Measurements from ENCODE around the gene ELP5.
A peak's percentile ranks its signal among the peaks of the same experiment; 100 is the strongest.

The ELP5 gene

GRCh38 chr17:7246779-7247178 lies 5.2 kb upstream of the ELP5 start (continued):
- TF ChIP-seq ZNF707 (tag by site-specific recombination; IDR thresholded peaks at IDR 0.05) (no peak), ZNF610 (tag by site-specific recombination; IDR thresholded peaks at IDR 0.05; ENCODE audit: borderline replicate concordance) (no peak), ZNF426 (tag by site-specific recombination; IDR thresholded peaks at IDR 0.05) (no peak), ZNF239 (tag by site-specific recombination; IDR thresholded peaks at IDR 0.05) (no peak), ZNF155 (tag by site-specific recombination; IDR thresholded peaks at IDR 0.05) (no peak)

- ChIA-PET CTCF (no interaction called here), POLR2A (interaction anchor here (0.7 to 1.5 kb wide), 4 partner anchors 9 to 154 kb away, joined by 3 to 5 read pairs (median 4); partner anchors contain the start of genes ACADVL, DLG4, NEURL4 and PHF23)
- peaks cover 13% of the 10 kb centered on the region; the same call in 1 of the 2 replicates for H3K4me1 ChIP-seq (ENCODE audit: control insufficient read depth, insufficient read depth, low read length)
These were observed 3.2 kb upstream of the ELP5 start for GRCh38 chr17:7248796-7249195.

GRCh38 chr17:7249214-7249613 lies 2.8 kb upstream of the ELP5 start:
- ChIA-PET CTCF (interaction anchor here (0.6 to 1.4 kb wide), 2 partner anchors 17 to 122 kb away, joined by 3 to 5 read pairs; no protein-coding TSS in a partner anchor), POLR2A (interaction anchor here (0.8 to 1.6 kb wide), 3 partner anchors 11 to 153 kb away, joined by 3 to 7 read pairs (median 4); partner anchors contain the start of genes NEURL4 and PHF23)
- Histone ChIP-seq H3K4me3 (ENCODE audit: low read depth, low read length) (no peak overlapping the region), H3K4me1 (ENCODE audit: control insufficient read depth, insufficient read depth, low read length) (peaks cover 13% of the 10 kb centered on the region; the same call in 1 of the 2 replicates), H3K36me3 (ENCODE audit: control insufficient read depth in 2 of 2, insufficient read depth in 1 of 2, low read length in 2 of 2) (peaks cover 34 to 47% of the 10 kb centered on the region in 2 experiments), H3K9me3 (ENCODE audit: control insufficient read depth, insufficient read depth, low read depth, low read length) (no peaks in the 10 kb centered on the region), H3K27ac (ENCODE audit: extremely low read depth, low read depth, low read length) (peak overlapping the region; percentile 46; the same call in 1 of the 2 replicates)
- TF ChIP-seq PRDM10 (tag by site-specific recombination; IDR thresholded peaks at IDR 0.05) (peak; percentile 37), KLF7 (tag by site-specific recombination; IDR thresholded peaks at IDR 0.05; ENCODE audit: borderline replicate concordance) (no peak)

More at GRCh38 chr17:7248796-7249195, 3.2 kb upstream of the ELP5 start:
- peaks cover 30 to 47% of the 10 kb centered on the region in 2 experiments for H3K36me3 ChIP-seq (ENCODE audit: control insufficient read depth in 2 of 2, insufficient read depth in 1 of 2, low read length in 2 of 2)
- TF ChIP-seq PRDM1 (tag by site-specific recombination; IDR thresholded peaks at IDR 0.05) = no peak
- H3K4me3 ChIP-seq (ENCODE audit: low read depth, low read length) = no peak overlapping the region
- no peaks in the 10 kb centered on the region for H3K9me3 ChIP-seq (ENCODE audit: control insufficient read depth, insufficient read depth, low read depth, low read length)
- H3K27ac ChIP-seq (ENCODE audit: extremely low read depth, low read depth, low read length) = peak overlapping the region; percentile 46; the same call in 1 of the 2 replicates

GRCh38 chr17:7249830-7250229 lies 2.2 kb upstream of the ELP5 start:
- CTCF ChIA-PET = interaction anchor here (0.6 to 1.4 kb wide), 2 partner anchors 16 to 121 kb away, joined by 3 to 5 read pairs; no protein-coding TSS in a partner anchor
- no peak for TF ChIP-seq TRIM28 (IDR thresholded peaks at IDR 0.05; ENCODE audit: borderline replicate concordance, low read length)
- H3K36me3 ChIP-seq (ENCODE audit: control insufficient read depth in 2 of 2, insufficient read depth in 1 of 2, low read length in 2 of 2) = peaks cover 36 to 47% of the 10 kb centered on the region in 2 experiments
- POLR2A ChIA-PET = interaction anchor here (1.5 to 1.6 kb wide), 2 partner anchors 12 to 80 kb away, joined by 4 to 7 read pairs; partner anchors contain the start of genes NEURL4 and PHF23
- H3K27ac ChIP-seq (ENCODE audit: extremely low read depth, low read depth, low read length) = no peak overlapping the region
- peak overlapping the region; percentile 75 for H3K4me3 ChIP-seq (ENCODE audit: low read depth, low read length)
- H3K9me3 ChIP-seq (ENCODE audit: control insufficient read depth, insufficient read depth, low read depth, low read length) = no peaks in the 10 kb centered on the region
- H3K4me1 ChIP-seq (ENCODE audit: control insufficient read depth, insufficient read depth, low read length) = peaks cover 13% of the 10 kb centered on the region; the same call in 1 of the 2 replicates
